GM13976 (cell line): Measurements from ENCODE around the gene PDCD2L.

Experiments used
- DNase-seq: peaks from one replicate; pipeline ENCODE4 v3.0.0; 2012; ENCODE audit warnings: low spot score
- CTCF ChIP-seq: IDR thresholded peaks from 2 replicates; pipeline ENCODE4 v1.5.1; 2012; ENCODE audit warnings: borderline replicate concordance, mild to moderate bottlenecking; ENCODE audit not compliant: insufficient read depth; ENCODE audit errors: extremely low read depth, missing control alignments, control extremely low read depth
- in situ Hi-C: fragments of 300-500 bp; cut with MboI; formaldehyde crosslinking; loops from one replicate; pipeline ENCODE4 v1.12.0; 2022; ENCODE audit warnings: low sequenced_read_pairs, mixed read lengths, inconsistent platforms; ENCODE audit not compliant: unreplicated experiment

PDCD2L gene

GRCh38 chr19:34404109-34404909 is at the start of gene PDCD2L:
TSS of gene PDCD2L (plus strand) at chr19:34404399. CDS start at chr19:34404431, 32 bp downstream.
- in situ Hi-C loops, result no loop called here

GRCh38 chr19:34355201-34355600 is 49.0 kb upstream of the PDCD2L start:
- TF ChIP-seq CTCF, result no peak
- no peak for DNase-seq
- in situ Hi-C loops, result no loop called here

More at GRCh38 chr19:34404109-34404909, at the start of gene PDCD2L:
- DNase-seq, result peak; percentile 96
- TF ChIP-seq CTCF, result peak; percentile 2

- DNase-seq, result no peak
- in situ Hi-C loops, result no loop called here
- TF ChIP-seq CTCF, result no peak
These were observed 47.3 kb upstream of the PDCD2L start for GRCh38 chr19:34356875-34357274.

- DNase-seq, result no peak
- no peak for TF ChIP-seq CTCF
- in situ Hi-C loops, result no loop called here
These were observed 46.8 kb upstream of the PDCD2L start for GRCh38 chr19:34357431-34357830.

- in situ Hi-C loops, result no loop called here
- TF ChIP-seq CTCF, result peak; percentile 68
- peak; percentile 99 for DNase-seq
These were observed 44.9 kb upstream of the PDCD2L start for GRCh38 chr19:34359140-34359953.

- no peak for DNase-seq
- in situ Hi-C loops, result no loop called here
- no peak for TF ChIP-seq CTCF
These were observed 44.3 kb upstream of the PDCD2L start for GRCh38 chr19:34359954-34360315.
